B cell (primary cell): ENCODE results near the gene DLX2. TPM values are rescaled to one million over a fixed set of nuclear protein-coding genes. Genes with fewer than 3 reads are reported as not detected.

Experiments used
- ATAC-seq: fragments of 200-7000 bp; cut with Tn5 transposase; one replicate; pipeline ENCODE4 v1.10.0; 2021; ENCODE audit warnings: low read depth, mild to moderate bottlenecking, moderate number of reproducible peaks, moderate library complexity
- CTCF ChIA-PET: fragments of 350-600 bp; sonication (Branson Sonifier 250); formaldehyde crosslinking; loops from one replicate; lab custom pipeline; 2021; ENCODE audit warnings: antibody characterized with exemption, inconsistent platforms; lab: Charles Lee
- POLR2A ChIA-PET: fragments of 350-600 bp; sonication (Branson Sonifier 250); formaldehyde crosslinking; loops from one replicate; lab custom pipeline; 2021; ENCODE audit warnings: antibody characterized with exemption; lab: Charles Lee
- DNase-seq: peaks from one replicate; pipeline ENCODE4 v3.0.0; 2013
- H2AFZ ChIP-seq: 2 replicates; pipeline ENCODE4 v1.6.1; 2012; ENCODE audit warnings: mild to moderate bottlenecking, low read depth, low read length; ENCODE audit not compliant: insufficient read depth, poor library complexity, severe bottlenecking
- H3K27ac ChIP-seq, 2 donors: 1 replicate in 1 of 2; 2 replicates in 1 of 2; pipeline ENCODE4 v1.5.1; 2012 to 2013; ENCODE audit warnings: low read length in 2 of 2, mild to moderate bottlenecking in 2 of 2, moderate library complexity in 1 of 2
- H3K27me3 ChIP-seq, 4 experiments: fragments of 200-600 bp in 1 of 4; sonication (generic) in 1 of 4; replicated peaks in 1 of 4; 1 replicate in 2 of 4; 2 replicates in 2 of 4; pipeline versions ENCODE4 v1.6.1 to v1.7.0; 2013 to 2016; ENCODE audit warnings: low read length in 3 of 4, mild to moderate bottlenecking in 2 of 4, mixed read lengths in 1 of 4, moderate library complexity in 1 of 4; ENCODE audit not compliant: insufficient read depth in 4 of 4, control insufficient read depth in 3 of 4; ENCODE audit errors: control extremely low read depth in 1 of 4
- H3K36me3 ChIP-seq, 2 experiments: replicated peaks in 1 of 2; 1 replicate in 1 of 2; 2 replicates in 1 of 2; pipeline versions ENCODE4 v1.6.1 to v1.7.1; 2013; ENCODE audit warnings: low read length in 1 of 2; ENCODE audit not compliant: insufficient read depth in 2 of 2, control insufficient read depth in 1 of 2; ENCODE audit errors: control extremely low read depth in 1 of 2, extremely low read depth in 1 of 2
- H3K4me1 ChIP-seq, 2 donors: fragments of 200-600 bp in 1 of 2; sonication (generic) in 1 of 2; 1 replicate in 1 of 2; 2 replicates in 1 of 2; pipeline versions ENCODE4 v1.5.1 to v1.6.1; 2013 to 2017; ENCODE audit warnings: low read length in 2 of 2; ENCODE audit not compliant: control insufficient read depth in 2 of 2, insufficient read depth in 2 of 2
- H3K4me2 ChIP-seq: replicated peaks from 2 replicates; pipeline ENCODE3; 2012; ENCODE audit warnings: mild to moderate bottlenecking, low read depth, low read length; ENCODE audit not compliant: poor library complexity, severe bottlenecking
- H3K4me3 ChIP-seq, 5 experiments: fragments of 200-600 bp in 1 of 5; sonication (generic) in 1 of 5; 1 replicate in 3 of 5; 2 replicates in 2 of 5; pipeline versions ENCODE4 v1.5.1 to v1.7.0; 2011 to 2016; ENCODE audit warnings: low read length in 4 of 5, mild to moderate bottlenecking in 4 of 5, low read depth in 2 of 5, control low read depth in 1 of 5, moderate library complexity in 1 of 5; ENCODE audit not compliant: insufficient read depth in 1 of 5; ENCODE audit errors: control extremely low read depth in 1 of 5, extremely low read depth in 1 of 5
- H3K79me2 ChIP-seq: fragments of 200-600 bp; sonication (generic); one replicate; pipeline ENCODE4 v1.6.0; 2016; ENCODE audit warnings: low read length; ENCODE audit not compliant: control insufficient read depth, insufficient read depth
- H3K9ac ChIP-seq: fragments of 200-600 bp; sonication (generic); 2 replicates; pipeline ENCODE4 v1.6.1; 2017; ENCODE audit warnings: mild to moderate bottlenecking, low read length, moderate library complexity
- H3K9me3 ChIP-seq, 3 donors: one replicate each; pipeline versions ENCODE4 v1.6.1 to v1.7.1; 2013; ENCODE audit warnings: low read length in 2 of 3; ENCODE audit not compliant: control insufficient read depth in 2 of 3, insufficient read depth in 1 of 3; ENCODE audit errors: control extremely low read depth in 1 of 3
- H4K20me1 ChIP-seq: 2 replicates; pipeline ENCODE4 v1.6.0; 2012; ENCODE audit warnings: mild to moderate bottlenecking, low read length; ENCODE audit not compliant: insufficient read depth, control insufficient read depth, poor library complexity, severe bottlenecking
- H3K27ac Mint-ChIP-seq: one replicate; pipeline ENCODE4 v1.8.0; 2021; ENCODE audit warnings: mixed read lengths
- H3K27me3 Mint-ChIP-seq: one replicate; pipeline ENCODE4 v1.8.0; 2021; ENCODE audit warnings: mixed read lengths
- H3K4me1 Mint-ChIP-seq: one replicate; pipeline ENCODE4 v1.8.0; 2021; ENCODE audit warnings: mixed read lengths
- H3K4me3 Mint-ChIP-seq: one replicate; pipeline ENCODE4 v1.8.0; 2021; ENCODE audit warnings: mixed read lengths
- H3K9me3 Mint-ChIP-seq: one replicate; pipeline ENCODE4 v1.8.0; 2022; ENCODE audit warnings: mixed read lengths; ENCODE audit not compliant: insufficient read depth
- EZH2 ChIP-seq: IDR thresholded peaks from 2 replicates; pipeline ENCODE4 v1.6.1; 2012; ENCODE audit warnings: borderline replicate concordance, low read depth, mild to moderate bottlenecking, moderate library complexity, low read length; ENCODE audit not compliant: insufficient read depth, poor library complexity, severe bottlenecking
- WGBS: methylation state at CpG from one replicate; pipeline ENCODE4 v1.1.5; 2013; ENCODE audit warnings: missing lambda C conversion rate; ENCODE audit not compliant: insufficient coverage; 5-methylcytosine and 5-hydroxymethylcytosine counted together
- intact Hi-C: fragments of 100-400 bp; cut with micrococcal nuclease; formaldehyde crosslinking; loops from one replicate; pipeline ENCODE4 v1.10.0; 2022
- polyA plus RNA-seq: library from polyadenylated mRNA; depleted of rRNA; stranded (reverse); fragments of >200 nt; gene quantifications from 2 replicates; pipeline ENCODE4 v1.2.3, GENCODE V29; 2012
- total RNA-seq, 2 donors: library from RNA; stranded (reverse); fragments of 120-200 nt in 1 of 2; gene quantifications; 1 replicate in 1 of 2; 2 replicates in 1 of 2; pipeline versions ENCODE4 v1.2.3 to v1.2.4, GENCODE V29; 2013 to 2022
- TF ChIP-seq, protein P1 (sequence below): fragments of 200-600 bp; IDR thresholded peaks from one replicate; pipeline ENCODE4 v1.8.0; 2022; ENCODE audit warnings: antibody characterized with exemption, mild to moderate bottlenecking

The DLX2 gene
- total and polyA plus RNA-seq, 2 donors (not counting 1 experiment from before 2014, with no cell fraction given) = 0.13 to 0.52 TPM

GRCh38 chr2:172084395-172084644 is 18.4 kb downstream of the DLX2 start:
- H3K4me3 ChIP-seq = peak overlapping the region in 4 of 5 experiments; percentile 9 to 59 (median 44)
- H3K27ac ChIP-seq = no peak overlapping the region
- Mint-ChIP-seq H3K27me3 (peaks cover 74% of the 10 kb centered on the region), H3K4me3 (peak overlapping the region; percentile 79), H3K9me3 (no peaks in the 10 kb centered on the region), H3K4me1 (peaks cover 48% of the 10 kb centered on the region), H3K27ac (peak overlapping the region; percentile 50)
- H3K27me3 ChIP-seq = peaks cover 0 to 97% (median 93%) of the 10 kb centered on the region in 4 experiments
- ChIA-PET POLR2A (no interaction called here), CTCF (interaction anchor here (10.1 kb wide), 1 partner anchor 20 kb away, joined by 58 read pairs; the partner anchor contains the start of gene DLX2)
- intact Hi-C loops = loop anchor here (1.0 kb wide), 1 partner anchor 15 kb away; no protein-coding TSS in a partner anchor
- 10% methylated on average over 17 of the region's 17 CpGs for WGBS
- peaks cover 6% of the 10 kb centered on the region for H4K20me1 ChIP-seq
- no peaks in the 10 kb centered on the region for H3K36me3 ChIP-seq
- ATAC-seq (no peak), DNase-seq (peak; percentile 39)
- TF ChIP-seq, protein P1, sequence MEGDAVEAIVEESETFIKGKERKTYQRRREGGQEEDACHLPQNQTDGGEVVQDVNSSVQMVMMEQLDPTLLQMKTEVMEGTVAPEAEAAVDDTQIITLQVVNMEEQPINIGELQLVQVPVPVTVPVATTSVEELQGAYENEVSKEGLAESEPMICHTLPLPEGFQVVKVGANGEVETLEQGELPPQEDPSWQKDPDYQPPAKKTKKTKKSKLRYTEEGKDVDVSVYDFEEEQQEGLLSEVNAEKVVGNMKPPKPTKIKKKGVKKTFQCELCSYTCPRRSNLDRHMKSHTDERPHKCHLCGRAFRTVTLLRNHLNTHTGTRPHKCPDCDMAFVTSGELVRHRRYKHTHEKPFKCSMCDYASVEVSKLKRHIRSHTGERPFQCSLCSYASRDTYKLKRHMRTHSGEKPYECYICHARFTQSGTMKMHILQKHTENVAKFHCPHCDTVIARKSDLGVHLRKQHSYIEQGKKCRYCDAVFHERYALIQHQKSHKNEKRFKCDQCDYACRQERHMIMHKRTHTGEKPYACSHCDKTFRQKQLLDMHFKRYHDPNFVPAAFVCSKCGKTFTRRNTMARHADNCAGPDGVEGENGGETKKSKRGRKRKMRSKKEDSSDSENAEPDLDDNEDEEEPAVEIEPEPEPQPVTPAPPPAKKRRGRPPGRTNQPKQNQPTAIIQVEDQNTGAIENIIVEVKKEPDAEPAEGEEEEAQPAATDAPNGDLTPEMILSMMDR = no peak
- TF ChIP-seq EZH2 = no peak
- H3K4me2 ChIP-seq = peak overlapping the region; percentile 79
- H3K4me1 ChIP-seq = peaks cover 61 to 86% of the 10 kb centered on the region in 2 donors
- peaks cover under 1 to 90% (median 49%) of the 10 kb centered on the region in 3 donors for H3K9me3 ChIP-seq
- no peaks in the 10 kb centered on the region for H3K79me2 ChIP-seq
- peak overlapping the region; percentile 20 for H2AFZ ChIP-seq
- H3K9ac ChIP-seq = peak overlapping the region; percentile 50

- Histone ChIP-seq H3K4me1 (peaks cover 61 to 86% of the 10 kb centered on the region in 2 donors), H3K79me2 (no peaks in the 10 kb centered on the region), H3K9me3 (peaks cover 0 to 93% (median 49%) of the 10 kb centered on the region in 3 donors), H2AFZ (no peak overlapping the region), H3K4me2 (peak overlapping the region; percentile 79), H3K9ac (peak overlapping the region; percentile 50), H3K36me3 (no peaks in the 10 kb centered on the region), H4K20me1 (peaks cover 6% of the 10 kb centered on the region), H3K4me3 (peak overlapping the region in 1 of 5 experiments; percentile 59), H3K27ac (no peak overlapping the region), H3K27me3 (peaks cover 0 to 96% (median 94%) of the 10 kb centered on the region in 4 experiments)
- Mint-ChIP-seq H3K27me3 (peaks cover 75% of the 10 kb centered on the region), H3K27ac (peak overlapping the region; percentile 50), H3K9me3 (no peaks in the 10 kb centered on the region), H3K4me1 (peaks cover 48% of the 10 kb centered on the region), H3K4me3 (peak overlapping the region; percentile 79)
- WGBS = 14% methylated on average over 7 of the region's 23 CpGs
- DNase-seq (peak; percentile 43), ATAC-seq (no peak)
- intact Hi-C loops = loop anchor here (1.0 kb wide), 1 partner anchor 15 kb away; no protein-coding TSS in a partner anchor
- ChIA-PET CTCF (interaction anchor here (10.1 kb wide), 1 partner anchor 20 kb away, joined by 58 read pairs; the partner anchor contains the start of gene DLX2), POLR2A (interaction anchor here (1.1 kb wide), 1 partner anchor 8 kb away, joined by 3 read pairs; no protein-coding TSS in a partner anchor)
- peak; percentile 29 for TF ChIP-seq EZH2
- TF ChIP-seq, protein P1 = no peak
Measured at GRCh38 chr2:172083628-172084394, 18.9 kb downstream of the DLX2 start.
